Measurements from ENCODE around the gene TSPAN9. TPM values are rescaled to one million over a fixed set of nuclear protein-coding genes. Genes with fewer than 3 reads are reported as not detected.

The TSPAN9 gene
- total and polyA plus RNA-seq, 11 donors, result 70.0 to 387 (median 151) TPM

DNA sequence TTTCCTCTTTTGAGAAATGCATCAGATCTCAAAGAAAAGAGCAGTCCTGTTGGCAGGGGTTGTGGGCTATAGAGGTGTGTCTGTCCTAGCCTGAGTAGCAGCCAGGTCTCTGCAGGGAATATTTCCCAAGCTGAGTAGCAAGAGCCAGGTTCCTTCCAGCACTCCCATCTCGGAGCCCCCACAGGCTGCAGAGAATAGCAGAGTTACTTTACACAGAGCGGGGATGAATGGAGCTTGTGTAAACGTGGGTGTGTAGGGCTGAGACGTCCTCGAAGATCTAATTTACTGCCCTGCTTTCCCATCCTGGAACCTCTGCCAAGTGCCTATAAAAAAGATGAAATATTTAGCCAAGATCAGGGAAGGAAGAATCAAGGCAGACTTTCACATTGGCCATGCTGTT lies 156.6 kb downstream of the TSPAN9 start:
- intact Hi-C loops (cut with DNase I), result no loop called here
- Histone ChIP-seq H3K9me3 (peaks cover 0 to 3% (median 0%) of the 10 kb centered on the region in 12 donors), H3K27ac (peak overlapping the region in 7 of 12 donors; percentile 7 to 100 (median 88)), H3K4me1 (peaks cover 0 to 88% (median 56%) of the 10 kb centered on the region in 12 donors), H3K4me3 (no peak overlapping the region), H3K36me3 (peaks cover 0 to 23% (median 0%) of the 10 kb centered on the region in 9 donors), H3K27me3 (no peaks in the 10 kb centered on the region)
- ATAC-seq (no peak), DNase-seq (no peak)
- whole genome bisulfite sequencing, 4 donors, result 31 to 43% (median 40%) methylated on average over 4 to 5 of the region's 5 CpGs
- TF ChIP-seq POLR2A (IDR thresholded peaks at IDR 0.05) (no peak), CTCF (IDR thresholded peaks at IDR 0.05) (no peak)

DNA sequence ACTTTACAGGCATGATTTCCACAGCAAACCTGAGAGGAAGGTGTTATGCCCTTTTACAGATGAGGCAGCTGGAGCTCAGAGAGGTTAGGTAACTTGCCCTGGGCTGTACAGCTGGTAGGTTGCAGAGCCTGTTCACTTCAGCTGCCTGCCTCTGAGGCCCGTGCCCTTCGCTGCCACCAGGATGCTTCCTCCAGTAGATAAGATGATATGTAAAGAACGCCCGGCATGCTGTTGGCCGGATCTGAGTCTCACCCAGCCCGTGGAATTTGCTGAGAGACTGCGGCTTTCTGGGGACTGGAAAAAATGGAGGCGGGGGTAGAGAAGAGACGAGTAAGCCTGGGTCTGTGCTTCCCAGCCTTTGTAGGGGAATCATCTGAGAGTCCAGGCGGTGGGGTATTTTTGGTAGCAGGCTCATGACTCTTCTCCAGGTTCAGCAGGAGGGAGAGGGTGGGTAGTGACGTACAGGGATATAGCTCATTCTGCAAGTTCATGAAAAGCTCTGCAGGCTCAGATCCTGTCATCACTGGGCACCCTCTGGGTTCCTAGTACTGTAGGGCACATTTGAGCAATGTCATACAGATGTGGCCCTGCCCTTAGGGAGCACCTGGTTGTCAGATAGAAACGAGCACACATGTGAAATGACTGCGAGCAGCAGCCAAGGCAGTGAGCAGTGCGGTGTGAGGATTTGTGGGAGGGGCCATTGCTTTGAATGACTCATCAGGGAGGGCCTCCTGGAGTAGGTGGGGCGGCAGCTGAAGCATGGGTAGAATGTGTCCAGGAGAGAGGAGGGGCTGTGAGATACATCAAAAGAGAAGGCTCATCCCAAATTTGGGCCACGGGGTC lies 159.4 kb downstream of the TSPAN9 start:
- Histone ChIP-seq H3K4me3 (peak overlapping the region in 1 of 12 donors; percentile 11), H3K27me3 (no peaks in the 10 kb centered on the region), H3K36me3 (peaks cover 0 to 15% (median 0%) of the 10 kb centered on the region in 9 donors), H3K9me3 (no peaks in the 10 kb centered on the region), H3K27ac (peak overlapping the region; percentile 75 to 100 (median 92)), H3K4me1 (peaks cover 0 to 93% (median 54%) of the 10 kb centered on the region in 12 donors)
- peak in 4 of 5 donors; percentile 65 to 84 (median 74) for DNase-seq
- intact Hi-C loops (cut with DNase I), result no loop called here
- no peak for TF ChIP-seq CTCF (IDR thresholded peaks at IDR 0.05)
- peak in 1 of 2 donors; percentile 17 for TF ChIP-seq POLR2A (IDR thresholded peaks at IDR 0.05)
- WGBS, 4 donors, result 40 to 59% (median 57%) methylated on average over 16 of the region's 16 CpGs
- ATAC-seq, result peak; percentile 73 to 82 (median 76)

DNA sequence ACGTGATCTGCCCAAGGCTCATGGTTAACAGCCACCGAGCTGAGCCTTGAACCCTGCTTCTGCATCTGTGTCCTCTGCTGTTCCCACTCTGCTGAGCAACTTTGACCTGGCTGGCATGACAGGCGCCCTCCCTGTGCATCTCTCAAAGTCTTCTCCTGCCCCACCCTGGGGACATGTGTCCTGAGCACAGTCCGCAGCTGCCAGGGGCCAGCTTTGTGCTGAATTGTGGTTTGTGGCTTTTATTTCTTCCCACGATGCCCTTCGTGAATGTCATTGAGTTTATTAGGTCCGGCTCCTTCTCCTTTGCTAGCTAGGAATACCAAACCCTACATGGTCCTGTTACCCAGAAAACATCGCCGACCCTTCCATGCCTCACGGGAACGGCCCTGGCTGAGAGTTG lies 161.0 kb downstream of the TSPAN9 start:
- H3K4me1 ChIP-seq, result peaks cover 0 to 95% (median 58%) of the 10 kb centered on the region in 12 donors
- 81 to 90% (median 83%) methylated on average over 11 of the region's 11 CpGs for WGBS, 4 donors
- TF ChIP-seq POLR2A (IDR thresholded peaks at IDR 0.05) (no peak), CTCF (IDR thresholded peaks at IDR 0.05) (no peak)
- ATAC-seq, result no peak
- H3K27me3 ChIP-seq, result no peaks in the 10 kb centered on the region
- H3K27ac ChIP-seq, result peak overlapping the region in 11 of 12 donors; percentile 75 to 100 (median 93)
- no peaks in the 10 kb centered on the region for H3K9me3 ChIP-seq
- H3K36me3 ChIP-seq, result peaks cover 0 to 15% (median 0%) of the 10 kb centered on the region in 9 donors
- no peak for DNase-seq
- no peak overlapping the region for H3K4me3 ChIP-seq
- intact Hi-C loops (cut with DNase I), result no loop called here

GRCh38 chr12:3241621-3242020 lies 164.4 kb downstream of the TSPAN9 start:
- Histone ChIP-seq H3K36me3 (peaks cover 0 to 22% (median 0%) of the 10 kb centered on the region in 9 donors), H3K27ac (peak overlapping the region; percentile 75 to 100 (median 92)), H3K4me3 (no peak overlapping the region), H3K9me3 (no peaks in the 10 kb centered on the region), H3K4me1 (peaks cover under 1 to 98% (median 73%) of the 10 kb centered on the region in 12 donors), H3K27me3 (no peaks in the 10 kb centered on the region)
- WGBS, 4 donors, result 49 to 68% (median 59%) methylated on average over 11 to 15 of the region's 15 CpGs
- TF ChIP-seq CTCF (IDR thresholded peaks at IDR 0.05) (no peak), POLR2A (IDR thresholded peaks at IDR 0.05) (no peak)
- ATAC-seq (peak; percentile 62 to 79 (median 72)), DNase-seq (peak; percentile 69 to 86 (median 80))
- intact Hi-C loops (cut with DNase I), result loop anchor here in 1 of 10 donors (5.0 kb wide), 1 partner anchor 34 kb away; no protein-coding TSS in a partner anchor

Measured in heart left ventricle (tissue), 16 donors.